DMS79 treated with DMSO at 0.1 percent for 48 hours (cell line): ENCODE data around the gene NKAP.
"Not testable (repeated sequence)": the region's sequence is repeated elsewhere in the genome, so short reads cannot be mapped to it uniquely, and the experiment has no call there.

Experiments used
- DNase-seq: peaks from one replicate; lab custom pipeline; 2025; lab: John Stamatoyannopoulos, UW

The NKAP gene

GRCh38 chrX:119935215-119935874 is 8.2 kb downstream of the NKAP start:
- no peak for DNase-seq

DNA sequence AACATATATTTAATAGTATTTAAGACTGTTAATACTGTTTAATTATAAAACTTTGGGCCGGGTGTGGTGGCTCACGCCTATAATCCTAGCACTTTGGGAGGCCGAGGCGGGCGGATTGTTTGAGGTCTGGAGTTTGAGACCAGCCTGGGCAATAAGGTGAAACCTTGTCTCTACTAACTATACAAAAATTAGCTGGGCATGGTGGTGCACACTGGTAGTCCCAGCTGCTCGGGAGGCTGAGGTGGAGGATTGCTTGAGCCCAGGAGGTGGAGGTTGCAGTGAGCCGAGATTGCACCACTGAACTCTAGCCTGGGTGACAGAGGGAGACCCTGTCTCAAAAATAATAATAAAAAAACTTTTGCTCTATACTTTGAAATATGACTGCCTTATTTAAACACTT is 21.2 kb downstream of the NKAP start:
- not testable (repeated sequence) for DNase-seq

GRCh38 chrX:119919835-119920585 is 23.5 kb downstream of the NKAP start:
- DNase-seq, result no peak

- DNase-seq, result no peak
Measured at GRCh38 chrX:119917877-119918276, 25.7 kb downstream of the NKAP start.

GRCh38 chrX:119916310-119916709 is 27.2 kb downstream of the NKAP start:
- no peak for DNase-seq

DNA sequence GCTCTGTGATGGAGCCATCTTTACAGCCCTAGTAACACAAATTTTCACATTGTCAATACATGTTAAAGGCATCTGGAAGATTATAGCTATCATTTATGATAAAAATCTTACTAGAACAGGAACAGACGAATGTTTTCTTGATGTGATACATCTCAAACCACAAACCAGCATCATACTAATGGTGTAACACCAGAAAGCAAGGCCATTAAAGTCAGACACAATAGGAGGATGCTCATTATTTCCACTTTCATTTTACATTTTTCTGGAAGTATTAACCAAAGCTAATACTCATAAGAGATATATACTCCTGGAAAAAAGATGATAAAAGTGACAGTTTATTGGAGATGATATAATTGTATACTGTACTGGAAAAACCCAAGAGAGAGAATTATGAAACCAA is 42.6 kb downstream of the NKAP start:
- DNase-seq, result no peak

DNA sequence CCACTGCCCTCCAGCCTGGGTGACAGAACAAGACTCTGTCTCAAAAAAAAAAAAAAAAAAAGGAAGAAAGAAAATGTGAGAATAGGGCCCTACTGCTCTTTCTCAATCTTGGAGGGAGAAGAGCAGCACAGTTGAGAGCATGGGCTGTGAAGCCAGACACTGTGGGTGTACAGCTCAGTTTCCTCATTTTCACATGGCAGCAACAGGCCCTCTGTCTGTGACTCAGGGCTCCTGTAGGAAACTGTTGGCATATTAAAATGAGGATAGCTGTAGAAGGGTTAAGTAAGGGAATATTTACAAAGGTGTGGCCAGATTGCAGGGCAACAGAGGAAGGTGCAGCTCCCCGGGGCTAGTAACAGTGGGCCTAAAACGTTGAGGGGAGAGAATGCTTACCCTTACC is 44.4 kb downstream of the NKAP start:
- DNase-seq, result no peak

DNA sequence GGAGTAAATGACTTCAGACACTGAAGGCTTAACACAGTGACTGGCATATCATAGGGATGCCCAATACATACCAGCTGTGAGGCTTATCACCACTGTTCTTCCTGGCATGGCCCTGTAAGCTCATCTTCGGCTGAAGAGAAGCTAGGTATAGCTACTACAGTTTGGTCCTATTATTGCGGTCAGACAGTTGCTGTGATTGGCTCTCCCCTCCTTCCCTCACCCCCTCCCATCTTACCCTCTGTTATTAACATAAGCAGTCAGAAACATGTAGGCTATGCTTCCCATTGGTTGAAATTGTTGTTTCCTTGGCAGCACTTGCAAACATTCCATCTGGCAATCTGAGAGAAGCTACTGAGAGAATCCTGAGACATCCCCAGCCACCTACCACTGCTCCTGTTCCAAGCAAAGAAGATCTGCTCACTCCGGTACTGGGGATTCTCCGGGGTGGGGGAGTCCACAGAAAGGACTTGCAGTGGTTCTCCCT is 47.7 kb downstream of the NKAP start, which contains the start of gene AKAP14:
TSS of gene AKAP14 (plus strand) at position 51 of the 484 bp plus-strand sequence. CDS start 7,331 bp downstream, outside the sequence.
- DNase-seq, result no peak

GRCh38 chrX:119891961-119892692 is 51.4 kb downstream of the NKAP start:
- not testable (repeated sequence) for DNase-seq

DNA sequence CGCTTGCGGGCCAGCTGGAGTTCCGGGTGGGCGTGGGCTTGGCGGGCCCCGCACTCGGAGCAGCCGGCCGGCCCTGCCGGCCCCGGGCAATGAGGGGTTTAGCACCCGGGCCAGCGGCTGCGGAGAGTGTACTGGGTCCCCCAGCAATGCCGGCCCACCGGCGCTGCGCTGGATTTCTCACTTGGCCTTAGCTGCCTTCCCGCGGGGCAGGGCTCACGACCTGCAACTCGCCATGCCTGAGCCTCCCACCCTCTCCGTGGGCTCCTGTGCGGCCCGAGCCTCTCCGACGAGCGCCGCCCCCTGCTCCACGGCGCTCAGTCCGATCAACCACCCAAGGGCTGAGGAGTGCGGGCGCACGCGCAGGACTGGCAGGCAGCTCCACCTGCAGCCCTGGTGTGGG is 52.9 kb downstream of the NKAP start:
- not testable (repeated sequence) for DNase-seq

DNA sequence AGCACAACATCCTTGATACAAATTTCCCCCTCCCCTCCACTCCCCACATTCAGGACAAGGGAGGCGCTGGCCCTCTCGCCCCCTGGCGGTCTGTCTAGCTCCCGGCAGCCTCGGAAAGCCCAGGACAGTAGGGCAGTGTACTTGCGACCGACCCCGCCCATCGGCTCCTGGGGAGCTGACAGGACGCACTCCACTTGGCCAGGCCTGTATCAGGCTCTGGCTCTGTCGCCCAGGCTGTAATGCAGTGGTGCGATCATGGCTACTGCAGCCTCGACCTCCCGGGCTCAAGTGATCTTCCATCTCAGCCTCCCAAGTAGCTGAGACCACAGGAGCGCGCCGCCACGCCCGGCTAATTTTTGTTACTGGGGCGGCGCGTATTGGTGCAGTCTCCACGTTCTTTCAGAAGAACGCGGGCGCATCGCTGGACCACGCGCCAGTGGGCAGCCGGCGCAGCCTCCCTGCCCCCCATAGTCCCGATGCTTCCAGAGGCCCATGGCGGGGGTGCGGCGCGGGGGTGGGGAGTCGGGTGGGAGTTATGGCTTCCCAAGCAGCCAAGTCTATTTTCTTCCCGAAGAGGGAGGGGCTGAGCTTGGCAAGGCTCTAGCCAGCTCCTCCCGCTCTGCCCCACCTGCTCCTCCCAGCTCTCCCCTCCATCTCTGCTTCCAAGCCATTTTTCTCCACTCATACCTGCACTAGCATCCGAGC is 55.7 kb downstream of the NKAP start:
- DNase-seq, result peak; percentile 27

- no peak for DNase-seq
Measured at GRCh38 chrX:119885554-119886428, 57.8 kb downstream of the NKAP start.

DNA sequence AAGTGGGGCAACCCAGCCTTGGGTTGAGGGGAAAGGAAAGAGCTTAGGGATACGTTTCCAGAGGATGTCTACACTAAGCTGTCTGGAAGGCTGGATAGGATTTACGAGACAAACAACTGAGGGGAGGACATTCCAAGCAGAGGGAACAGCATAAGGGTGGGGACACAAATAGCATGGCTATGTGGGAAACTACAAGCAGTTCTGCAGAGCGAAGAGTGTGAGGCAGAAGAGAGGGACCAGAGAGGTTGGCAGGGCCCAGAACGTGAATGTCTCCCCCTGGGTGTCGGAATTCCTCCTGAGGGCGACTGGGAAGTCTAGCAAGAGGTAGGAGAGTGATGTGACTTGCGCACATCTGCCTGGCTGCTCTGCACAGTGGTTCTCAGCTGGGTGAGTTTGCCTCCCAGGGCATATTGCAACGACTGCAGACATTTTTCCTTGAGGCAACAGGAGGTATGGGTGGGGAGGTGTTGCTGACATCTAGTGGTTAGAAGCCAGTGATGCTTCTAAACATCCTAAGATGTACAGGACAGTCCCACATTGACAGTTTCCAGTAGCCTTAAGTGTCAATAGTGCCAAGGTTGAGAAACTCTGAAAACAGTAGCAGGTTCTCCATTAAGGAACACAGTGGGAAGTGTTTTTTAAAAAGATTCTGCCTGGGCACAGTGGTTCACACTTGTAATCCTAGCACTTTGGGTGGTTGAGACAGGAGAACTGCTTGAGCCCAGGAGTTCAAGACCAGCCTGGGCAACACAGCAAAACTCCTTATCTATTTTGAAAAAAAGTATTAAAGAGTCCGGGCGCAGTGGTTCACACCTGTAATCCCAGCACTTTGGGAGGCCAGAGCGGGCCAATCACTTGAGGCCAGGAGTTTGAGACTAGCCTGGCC is 62.8 kb downstream of the NKAP start:
- no peak for DNase-seq

GRCh38 chrX:119880076-119880475 is 63.5 kb downstream of the NKAP start:
- no peak for DNase-seq

- no peak for DNase-seq
Measured at GRCh38 chrX:119878740-119879139, 64.8 kb downstream of the NKAP start.

GRCh38 chrX:119871599-119872395 is 71.8 kb downstream of the NKAP start, which contains the start of the genes NDUFA1 and RNF113A:
TSS of gene NDUFA1 (plus strand) at chrX:119871832. CDS start at chrX:119871912, 80 bp downstream.
TSS of gene RNF113A (minus strand) at chrX:119871733. CDS start at chrX:119871613, 120 bp downstream.
- DNase-seq, result peak; percentile 60

- DNase-seq, result no peak
Measured at GRCh38 chrX:119871245-119871598, 72.3 kb downstream of the NKAP start.
